HG03457 (cell line): ENCODE measurements around the gene RPL31.

ENCODE experiments used
- ATAC-seq: cut with Tn5 transposase; IDR thresholded peaks from one replicate; pipeline ENCODE4 v1.9.1; 2021; ENCODE audit warnings: moderate number of reproducible peaks; ENCODE audit not compliant: unreplicated experiment

Gene RPL31

DNA sequence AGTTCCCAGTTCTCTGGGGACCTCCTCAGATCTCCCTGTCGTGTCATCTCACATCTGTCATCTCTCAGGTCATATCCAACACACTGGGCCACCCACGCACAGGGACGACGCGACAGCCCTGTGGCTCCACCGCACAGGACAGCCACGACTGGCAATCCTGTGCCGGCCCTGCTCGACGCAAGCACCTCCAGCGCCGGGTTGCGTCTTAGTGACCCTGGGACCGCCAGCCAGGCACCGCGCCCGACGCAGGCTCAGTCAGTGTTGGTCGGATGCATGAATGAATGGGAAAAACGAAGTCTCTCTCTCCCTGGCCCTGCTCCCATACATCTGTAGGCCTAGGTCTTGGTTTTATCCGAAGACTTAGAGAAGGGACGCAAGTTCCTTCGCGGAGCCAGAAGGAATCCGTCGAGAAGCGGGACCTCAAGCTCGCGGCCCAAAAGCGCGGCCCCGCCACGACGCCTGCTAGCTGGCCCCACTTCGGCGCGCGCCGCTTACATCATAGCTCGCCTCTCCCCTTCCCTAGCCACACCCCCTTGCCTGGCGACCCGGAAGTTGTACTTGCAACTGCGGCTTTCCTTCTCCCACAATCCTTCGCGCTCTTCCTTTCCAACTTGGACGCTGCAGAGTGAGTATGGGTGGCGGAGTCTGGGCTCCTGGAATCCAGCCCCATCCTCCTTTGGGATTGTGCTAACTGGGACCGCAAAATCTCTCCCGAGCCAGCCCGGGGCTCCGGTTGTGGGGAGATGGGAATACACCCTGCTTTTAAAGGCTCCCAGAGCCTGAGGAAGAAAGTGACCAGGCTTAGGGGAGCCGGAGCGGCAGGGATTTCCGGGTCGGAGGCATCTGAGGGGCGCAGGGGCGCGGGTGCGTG lies at the start of gene RPL31:
Gene RPL31, plus strand, starts transcription at position 599 of the 871 bp plus-strand sequence. CDS start 413 bp downstream, outside the sequence.
- peak; percentile 96 for ATAC-seq

DNA sequence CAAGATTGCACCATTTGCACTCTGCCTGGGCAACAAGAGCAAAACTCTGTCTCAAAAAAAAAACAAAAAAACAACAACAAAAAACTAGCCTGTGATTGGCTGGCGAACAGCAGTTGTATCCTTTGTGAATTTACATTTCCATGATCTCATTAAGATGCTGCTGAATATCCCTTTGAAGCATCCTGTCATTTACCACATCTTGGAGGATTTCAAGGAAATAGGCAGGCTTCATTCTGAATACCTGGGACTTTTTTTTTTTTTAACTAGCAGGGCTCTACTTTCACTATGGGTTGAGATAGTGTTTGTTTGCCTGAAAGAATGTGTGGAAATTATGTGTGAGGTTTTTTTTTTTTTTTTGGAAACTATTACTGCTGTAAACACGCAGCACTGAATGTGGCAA lies 49.6 kb upstream of the RPL31 start:
- ATAC-seq, result no peak

DNA sequence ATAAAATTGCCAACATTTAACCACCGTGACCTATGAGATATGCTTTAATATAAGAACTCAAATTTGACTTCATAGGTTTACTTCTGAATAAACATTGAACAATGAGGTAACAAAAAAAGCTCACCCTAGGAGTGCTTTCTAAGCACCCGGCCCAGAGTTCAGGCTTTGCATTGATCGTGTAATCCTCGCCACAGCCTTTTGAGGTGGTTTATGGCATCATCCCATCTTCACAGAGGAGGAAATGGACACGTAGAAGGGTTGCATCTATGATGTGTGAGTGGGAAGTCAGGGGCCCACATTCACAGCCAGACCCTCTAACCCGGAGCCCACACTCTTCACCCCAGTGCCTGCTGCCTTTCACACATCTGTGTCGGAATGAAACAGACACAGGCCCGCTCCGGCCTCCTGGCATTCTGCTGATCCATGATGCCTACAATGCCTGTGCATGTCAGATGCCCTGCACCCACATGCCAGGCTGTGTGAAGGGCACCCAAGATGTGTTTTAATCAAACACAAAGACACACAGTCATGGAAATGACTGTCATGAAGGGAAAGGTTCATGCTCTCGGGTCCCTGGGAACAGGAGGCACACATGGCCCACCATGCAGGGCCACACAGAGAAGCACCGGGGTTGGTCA lies 48.6 kb upstream of the RPL31 start:
- ATAC-seq, result no peak

DNA sequence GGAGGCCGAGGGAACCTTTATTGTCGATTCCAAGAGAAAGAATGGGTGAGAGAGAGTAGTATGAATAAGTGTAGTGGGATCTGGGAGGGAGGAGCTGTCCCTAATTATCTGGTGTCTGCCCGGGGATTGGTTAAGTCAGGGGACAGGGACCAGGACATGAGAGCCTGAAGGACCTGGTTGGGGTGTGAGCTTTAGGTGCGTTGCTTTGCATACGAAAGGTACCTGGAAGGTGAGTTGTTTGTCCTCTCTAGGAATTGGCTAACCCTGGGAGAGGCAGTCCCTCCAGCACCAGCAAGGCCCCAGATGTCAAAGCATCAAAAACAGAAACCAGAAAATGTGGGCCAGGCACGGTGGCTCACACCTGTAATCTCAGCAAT lies 48.1 kb upstream of the RPL31 start:
- no peak for ATAC-seq

DNA sequence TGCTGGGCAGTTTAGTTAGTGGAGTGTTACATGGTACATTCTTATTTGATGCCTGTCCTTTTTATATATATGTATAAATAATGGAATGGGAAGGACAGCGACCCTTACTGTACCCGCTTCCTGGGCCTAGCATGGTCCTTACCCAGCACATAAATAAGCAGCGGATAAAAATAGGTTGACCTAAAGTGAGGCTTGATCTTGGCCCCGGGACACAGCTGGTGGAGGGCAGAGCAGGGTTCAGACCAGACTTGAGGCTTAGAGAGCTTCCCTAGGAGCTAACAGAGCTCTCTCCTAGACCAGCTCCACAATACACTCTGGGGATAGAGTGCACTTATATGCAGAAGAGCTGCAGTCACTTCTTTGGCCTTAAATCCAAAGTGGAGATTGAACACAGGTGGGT lies 46.9 kb upstream of the RPL31 start:
- ATAC-seq, result no peak

DNA sequence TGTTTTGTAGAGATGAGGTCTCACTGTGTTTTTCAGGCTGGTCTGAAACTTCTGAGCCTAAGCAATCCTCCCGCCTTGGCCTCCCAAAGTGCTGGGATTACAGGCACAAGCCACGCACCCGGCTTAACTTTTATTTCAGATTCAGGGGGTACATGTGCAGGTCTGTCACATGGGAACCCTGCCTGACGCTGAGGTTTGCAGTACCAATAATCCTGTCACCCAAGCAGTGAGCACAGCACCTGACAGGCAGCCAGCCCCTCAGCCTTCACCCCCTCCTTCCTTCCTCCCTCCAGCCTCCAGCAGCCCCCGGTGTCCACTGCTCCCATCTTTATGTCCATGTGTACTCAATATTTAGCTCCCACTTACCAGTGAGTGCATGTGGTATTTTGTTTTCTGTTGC lies 46.0 kb upstream of the RPL31 start:
- no peak for ATAC-seq

DNA sequence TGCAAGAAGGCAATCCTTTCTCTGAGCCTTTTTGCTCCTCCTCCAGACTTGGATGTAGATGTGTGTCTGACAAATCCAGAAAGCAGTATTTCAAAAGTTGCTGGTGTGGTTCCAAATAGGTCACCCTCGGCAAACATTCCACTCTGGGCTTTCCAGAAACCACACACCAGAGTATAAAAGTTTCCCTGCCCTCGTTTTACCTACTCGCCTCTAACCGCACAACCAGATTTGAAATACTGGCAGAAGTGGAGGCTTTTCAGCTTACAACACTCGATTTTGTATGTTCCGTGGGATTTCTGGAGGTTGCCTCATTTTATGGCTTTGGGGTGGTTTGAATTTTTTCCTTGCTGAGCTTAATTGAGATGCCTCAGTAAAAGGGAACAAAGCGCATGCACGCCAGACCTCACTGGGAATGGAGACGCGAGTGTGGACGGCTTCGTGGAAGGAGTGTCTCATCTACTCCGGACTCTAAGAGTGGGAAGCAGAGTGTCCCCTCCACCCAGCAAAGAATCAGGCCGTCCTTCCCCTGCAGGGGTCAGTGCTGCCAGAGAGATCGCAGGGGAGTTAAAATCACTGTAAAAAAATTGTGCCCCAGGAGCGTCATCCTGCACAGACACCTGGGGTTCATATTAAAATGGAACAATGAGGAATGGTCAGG lies 44.0 kb upstream of the RPL31 start:
- ATAC-seq, result no peak

DNA sequence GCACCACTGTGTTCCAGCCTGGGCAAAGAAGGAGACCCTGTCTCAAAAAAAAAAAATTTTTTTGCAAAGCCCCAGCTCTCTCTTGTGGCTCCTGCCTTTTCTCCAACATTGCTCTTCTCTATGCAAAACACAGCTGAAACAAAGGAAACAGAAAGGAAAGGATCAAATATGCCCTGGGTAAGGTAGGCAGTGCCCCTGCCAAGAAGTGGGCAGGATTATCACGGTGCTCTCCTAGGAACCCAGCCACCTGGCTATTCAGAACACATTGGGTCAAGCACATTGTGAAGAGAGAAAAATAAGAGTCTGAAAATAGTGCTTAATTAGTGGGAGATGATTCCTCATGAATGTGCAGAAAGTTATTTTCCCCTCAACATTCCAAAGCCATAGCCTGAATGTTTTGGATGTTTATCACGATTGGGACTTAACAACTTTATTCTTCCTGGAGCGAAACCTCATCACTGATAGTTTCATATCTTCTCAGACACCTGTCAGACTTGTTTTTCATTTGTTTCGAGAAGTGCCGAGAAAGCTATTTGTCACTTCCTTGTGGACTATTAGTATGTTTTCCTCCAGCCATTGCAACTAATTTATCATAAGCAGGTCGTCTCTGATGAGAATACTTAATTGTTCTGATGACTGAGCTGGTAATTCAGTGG lies 42.7 kb upstream of the RPL31 start:
- ATAC-seq, result no peak

DNA sequence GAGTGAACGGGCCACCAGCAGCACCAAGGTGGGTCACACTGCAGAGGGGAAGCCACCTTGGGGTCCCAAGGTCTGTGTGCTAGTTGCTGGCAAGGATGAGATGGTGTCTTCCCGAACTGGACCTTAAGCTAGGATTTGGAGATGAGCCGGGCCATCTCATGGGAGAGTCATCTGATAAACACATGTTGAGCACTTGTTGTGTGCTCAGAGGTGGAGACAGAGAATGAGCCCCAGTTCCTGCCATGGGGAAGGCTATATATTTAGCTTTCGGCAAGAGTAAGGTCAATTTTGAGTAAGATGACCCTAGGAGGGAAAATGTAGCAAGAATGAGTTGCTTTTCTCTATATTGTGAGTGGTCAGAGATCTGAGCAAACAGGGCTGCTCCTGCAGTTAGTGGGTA lies 41.4 kb upstream of the RPL31 start:
- ATAC-seq, result no peak

DNA sequence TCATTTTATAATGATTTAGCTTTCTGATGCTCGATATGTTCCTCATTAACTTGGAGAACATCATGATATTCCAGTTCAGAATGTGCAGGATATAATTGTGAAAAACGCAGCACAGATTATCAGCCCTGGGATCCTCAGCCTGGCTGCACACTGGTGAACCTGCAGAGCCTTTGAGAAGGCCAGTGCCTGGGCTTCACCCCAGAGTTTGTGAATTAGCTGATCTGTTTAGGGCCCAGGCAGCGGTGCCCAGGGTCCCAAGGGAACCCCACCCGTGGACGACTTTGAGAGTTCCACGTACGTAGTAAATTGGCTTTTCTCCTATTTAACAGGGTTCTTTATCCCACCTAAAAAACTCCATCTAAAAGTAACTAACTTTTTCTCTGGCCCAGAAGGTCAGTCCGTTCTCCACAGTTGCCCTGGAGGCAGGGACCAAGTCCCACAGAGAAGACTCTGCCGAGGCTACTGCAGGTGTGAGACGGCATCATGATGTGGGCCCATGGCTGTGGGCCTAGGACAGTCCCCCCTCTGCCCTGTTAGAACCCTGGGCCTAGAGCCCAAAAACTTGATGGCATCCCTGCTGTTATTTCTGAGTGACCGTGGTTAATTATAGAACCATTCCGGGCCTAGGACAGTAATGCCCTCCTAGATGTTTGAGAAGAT lies 39.6 kb upstream of the RPL31 start:
- ATAC-seq, result no peak

DNA sequence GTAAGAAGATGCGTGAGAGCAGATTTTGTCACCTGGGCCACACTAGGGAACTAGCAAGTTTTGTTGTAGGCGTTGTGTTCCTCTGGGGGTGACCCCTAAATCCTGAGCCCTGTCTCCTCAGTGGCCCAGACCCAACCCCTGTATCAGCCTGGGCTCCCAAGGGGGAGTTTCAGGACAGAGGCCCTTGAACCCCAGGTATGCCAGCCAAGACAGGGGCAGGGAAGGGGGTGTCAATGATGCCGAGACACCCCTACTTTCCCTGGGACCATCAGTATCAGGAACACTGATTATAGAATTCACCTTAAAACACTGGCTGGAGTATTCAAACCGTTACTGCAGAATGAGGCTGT lies 39.1 kb upstream of the RPL31 start:
- ATAC-seq, result no peak

DNA sequence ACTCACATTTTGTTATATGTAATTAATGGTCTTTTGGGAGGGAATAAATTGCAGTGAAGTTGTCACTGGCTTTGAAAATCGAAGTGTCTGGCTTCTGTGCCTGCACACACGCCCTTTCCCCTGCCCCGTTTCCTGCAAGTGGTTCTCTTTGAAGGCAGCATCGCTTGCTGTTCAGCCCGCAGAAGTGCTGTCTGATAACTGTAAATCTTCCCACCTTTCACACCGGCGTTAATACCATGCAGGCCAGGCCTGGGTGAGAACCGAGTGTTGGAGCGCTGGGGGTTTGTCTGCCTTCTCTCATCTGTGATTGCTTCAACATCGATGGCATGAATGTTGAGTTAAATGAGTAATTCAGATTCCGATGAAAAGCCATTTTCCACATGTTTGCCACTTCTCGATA lies 37.9 kb upstream of the RPL31 start:
- ATAC-seq, result no peak

DNA sequence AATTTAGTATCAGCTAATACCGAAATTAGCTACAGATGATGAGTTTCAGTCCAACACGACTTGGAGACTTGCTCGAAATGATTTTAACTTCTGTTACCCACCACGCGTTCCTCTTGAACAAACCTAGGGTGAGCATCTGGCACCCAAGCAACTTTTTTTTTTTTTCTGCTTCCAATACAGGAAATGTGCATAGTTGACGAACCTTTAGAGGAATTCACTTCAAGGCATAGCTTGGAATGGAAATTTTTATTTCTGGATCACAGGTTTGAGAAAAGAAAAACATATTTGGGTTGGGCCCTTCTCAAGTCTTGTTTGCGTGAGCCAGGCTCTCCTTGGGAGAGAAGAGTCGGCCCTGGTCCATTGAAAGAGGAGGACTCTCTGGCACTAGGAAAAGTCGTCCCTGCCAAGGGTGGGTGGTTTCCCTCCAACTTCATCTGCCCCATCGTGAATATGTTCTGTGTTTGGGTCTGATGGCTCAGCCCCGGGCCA lies 37.4 kb upstream of the RPL31 start:
- ATAC-seq, result no peak

DNA sequence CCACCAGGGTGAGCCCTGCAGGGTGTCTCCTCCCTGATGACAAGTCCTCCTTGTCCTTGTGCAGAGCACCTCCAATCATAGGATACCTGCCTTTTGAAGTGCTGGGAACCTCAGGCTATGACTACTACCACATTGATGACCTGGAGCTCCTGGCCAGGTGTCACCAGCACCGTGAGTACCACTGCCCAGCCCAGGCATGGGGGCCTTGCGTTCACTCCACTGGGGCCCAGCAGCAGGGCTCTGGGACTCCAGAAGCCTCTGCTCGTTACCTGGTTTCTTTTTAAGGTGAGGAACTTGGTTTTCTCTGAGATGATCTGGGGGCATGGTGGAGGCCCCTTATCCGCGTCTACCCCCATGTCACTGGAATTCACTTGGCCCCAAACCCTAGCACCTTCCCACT lies 36.5 kb upstream of the RPL31 start:
- no peak for ATAC-seq

DNA sequence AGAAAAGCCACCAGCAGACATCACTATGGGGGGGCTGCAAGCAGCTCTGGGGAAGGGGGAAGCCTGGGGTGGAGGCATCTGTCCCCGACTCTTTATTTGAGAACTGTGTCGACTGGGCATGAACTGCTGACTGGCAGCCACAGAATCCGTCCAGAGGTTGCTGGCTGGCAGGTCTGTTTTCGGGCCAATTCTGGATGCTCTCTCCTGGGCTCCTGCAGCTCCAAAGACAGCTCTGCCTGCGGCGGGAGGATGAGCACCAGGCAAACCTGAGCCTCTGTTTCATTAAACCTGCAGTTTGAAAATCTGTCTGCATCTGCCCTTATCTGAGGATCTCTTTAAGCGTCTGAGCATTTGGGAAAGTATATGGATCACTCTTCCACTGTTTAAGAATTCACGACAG lies 34.4 kb upstream of the RPL31 start:
- ATAC-seq, result no peak

DNA sequence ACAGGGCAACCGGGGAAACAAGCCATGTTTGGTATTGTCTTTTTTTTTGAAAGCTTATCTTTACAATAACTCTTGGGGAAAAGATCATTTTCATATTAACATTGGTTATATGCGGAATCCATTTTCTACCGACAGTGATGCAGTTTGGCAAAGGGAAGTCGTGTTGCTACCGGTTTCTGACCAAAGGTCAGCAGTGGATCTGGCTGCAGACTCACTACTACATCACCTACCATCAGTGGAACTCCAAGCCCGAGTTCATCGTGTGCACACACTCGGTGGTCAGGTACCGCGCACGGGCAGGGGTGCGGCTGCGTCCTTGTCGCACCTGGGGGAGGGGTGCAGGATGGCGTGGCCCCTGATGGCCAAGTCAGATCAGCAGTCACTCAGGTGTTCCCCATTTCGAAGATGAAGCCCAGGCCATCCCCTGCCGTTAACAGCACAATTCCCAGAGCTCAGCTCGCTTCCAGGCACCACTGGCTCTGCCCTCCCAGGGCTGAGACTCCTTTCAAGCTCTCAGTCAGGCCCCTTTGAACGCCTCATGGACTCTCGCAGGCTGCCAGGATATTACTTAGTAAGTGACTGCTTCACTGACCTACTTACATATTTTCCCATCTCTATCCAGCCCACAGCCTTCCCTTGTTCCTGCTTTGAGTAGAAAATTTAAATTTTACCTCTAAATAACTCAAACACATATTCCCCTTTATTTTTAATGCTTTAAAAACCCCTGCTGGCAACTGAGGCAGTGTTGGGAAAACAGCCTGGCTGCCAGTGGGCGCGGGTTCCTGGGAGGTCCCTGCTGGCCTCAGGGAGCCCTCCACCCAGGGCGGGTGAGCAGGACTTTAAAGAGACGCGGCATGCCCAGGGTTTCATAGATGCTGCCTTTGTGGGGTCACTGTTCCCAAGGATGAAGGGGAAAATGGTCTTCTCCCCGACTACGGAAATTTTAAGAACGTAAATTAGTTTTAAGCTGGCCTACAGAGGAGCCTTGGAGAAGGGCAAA lies 33.6 kb upstream of the RPL31 start:
- no peak for ATAC-seq

DNA sequence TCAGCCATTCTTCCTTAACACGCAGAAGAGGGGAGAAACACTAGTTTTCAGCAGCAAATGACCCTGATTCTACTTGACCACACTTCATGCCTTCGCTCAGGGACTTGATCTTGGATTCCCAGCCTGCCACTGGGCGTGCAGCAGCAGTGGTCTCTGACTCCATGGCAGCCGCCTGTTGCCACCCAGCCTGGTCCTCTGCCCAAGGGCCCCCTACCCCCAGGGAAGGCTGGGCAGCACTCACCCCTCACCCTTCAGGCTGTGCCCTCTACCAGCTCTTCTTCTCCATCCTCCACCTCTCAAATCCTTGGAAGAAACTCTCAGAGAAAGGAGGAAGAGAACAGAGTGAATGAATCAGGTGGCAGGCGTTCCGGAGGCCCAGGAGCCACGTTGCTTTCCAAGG lies 32.1 kb upstream of the RPL31 start:
- no peak for ATAC-seq

DNA sequence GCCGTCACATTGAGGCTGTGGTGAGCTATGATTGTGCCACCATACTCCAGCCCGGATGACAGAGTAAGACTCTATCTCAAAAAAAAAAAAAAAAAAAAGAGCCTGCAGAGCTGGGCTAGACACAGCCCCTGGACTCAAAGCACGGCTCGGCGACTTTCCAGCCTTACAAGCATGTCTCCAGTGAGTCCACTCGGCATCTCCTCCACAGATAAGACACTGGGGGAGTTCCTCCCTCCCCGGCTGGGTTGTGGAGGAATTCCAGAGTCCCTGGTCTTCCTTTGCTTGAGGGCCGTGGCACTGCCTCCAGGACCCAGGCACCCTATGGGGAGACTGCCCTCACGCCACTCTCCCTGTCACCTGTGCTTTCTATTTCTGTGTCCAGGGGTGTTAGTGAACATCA lies 30.9 kb upstream of the RPL31 start:
- ATAC-seq, result no peak

DNA sequence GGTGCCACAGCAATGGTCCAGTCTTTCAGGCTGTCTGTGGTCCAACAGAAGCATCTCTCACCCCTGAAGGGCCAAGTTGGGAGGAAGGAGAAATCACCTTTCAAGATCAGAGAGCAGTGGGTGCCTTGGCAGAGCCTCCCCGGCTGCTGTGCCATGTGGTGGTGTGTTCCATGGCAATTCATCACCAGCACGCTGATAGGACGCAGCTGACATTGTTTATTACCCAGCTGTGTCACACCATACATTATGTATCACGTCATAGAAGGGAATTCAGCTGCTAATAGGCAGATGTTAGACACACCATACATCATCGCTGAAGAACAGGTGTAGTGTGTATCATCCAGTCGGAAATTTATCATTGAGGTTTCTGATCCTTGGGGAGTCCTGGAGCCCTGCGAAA lies 29.6 kb upstream of the RPL31 start:
- ATAC-seq, result no peak
